HL-60 (cell line): ENCODE data around the gene CTDP1.
A peak's percentile ranks its signal among the peaks of the same experiment; 100 is the strongest.
"Not testable (repeated sequence)": the region's sequence is repeated elsewhere in the genome, so short reads cannot be mapped to it uniquely, and the experiment has no call there.

Experiments used
- DNase-seq, 2 experiments: peaks; one replicate each; pipeline ENCODE4 v3.0.0-alpha.2; 2010 to 2020; ENCODE audit warnings: low read depth in 1 of 2, low spot score in 1 of 2
- H3K27ac ChIP-seq: fragments of 250-450 bp; sonication (Bioruptor Pico); replicated peaks from 2 replicates; pipeline ENCODE4 v1.5.1; 2020; ENCODE audit warnings: mild to moderate bottlenecking, moderate library complexity
- H3K27me3 ChIP-seq: fragments of 250-450 bp; sonication (Bioruptor Pico); 2 replicates; pipeline ENCODE4 v1.5.1; 2021; ENCODE audit warnings: mild to moderate bottlenecking, moderate library complexity; ENCODE audit not compliant: insufficient read depth, poor library complexity, severe bottlenecking
- H3K4me3 ChIP-seq: replicated peaks from 2 replicates; pipeline ENCODE4 v1.5.1; 2011; ENCODE audit warnings: mild to moderate bottlenecking, control low read depth, low read length; ENCODE audit not compliant: insufficient read depth
- GABPA ChIP-seq: IDR thresholded peaks from 2 replicates; pipeline ENCODE4 v1.6.1; 2012; ENCODE audit warnings: low read depth
- POLR2AphosphoS5 ChIP-seq: IDR thresholded peaks from 2 replicates; pipeline ENCODE4 v1.6.1; 2012; ENCODE audit warnings: low read depth
- SPI1 ChIP-seq: IDR thresholded peaks from 2 replicates; pipeline ENCODE4 v1.6.1; 2012; ENCODE audit warnings: low read depth, mild to moderate bottlenecking, borderline replicate concordance
- TF ChIP-seq, protein P1 (sequence below): IDR thresholded peaks from one replicate; pipeline ENCODE4 v1.5.1; 2011; ENCODE audit warnings: low read length, control low read depth, inconsistent platforms; ENCODE audit not compliant: insufficient read depth
- TF ChIP-seq, protein P2 (sequence below): IDR thresholded peaks from 2 replicates; pipeline ENCODE4 v1.6.1; 2012; ENCODE audit warnings: low read depth; ENCODE audit not compliant: insufficient replicate concordance

CTDP1 gene

DNA sequence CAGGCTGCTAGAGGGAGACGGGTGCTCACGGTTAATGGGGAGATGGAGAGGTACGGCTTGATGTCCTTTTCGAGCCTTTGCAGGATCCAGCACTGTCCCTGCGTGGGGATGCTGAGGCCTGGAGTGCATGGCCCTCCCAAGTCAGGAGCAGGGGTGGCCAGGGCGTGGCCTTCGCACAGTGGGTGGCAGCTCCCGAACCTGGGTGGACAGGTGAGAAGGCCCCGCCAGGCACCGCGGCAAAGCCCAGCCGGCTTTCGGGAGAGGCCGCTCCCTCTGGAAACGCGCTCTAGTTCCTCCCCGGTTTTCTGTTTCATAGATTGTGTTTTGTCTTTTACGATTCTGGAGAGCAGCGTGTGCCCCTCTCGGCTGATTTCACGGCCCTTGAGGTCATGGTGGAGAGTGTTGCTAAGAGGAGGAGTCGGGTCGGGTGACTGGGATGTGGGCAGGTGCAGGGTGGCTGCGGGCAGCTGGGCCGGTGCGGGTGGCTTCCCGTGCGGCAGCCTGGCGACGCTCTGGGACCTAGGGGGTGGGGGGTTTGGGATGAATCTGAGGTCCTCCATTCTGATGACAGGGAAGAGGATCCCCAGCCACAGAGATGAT lies 39.4 kb downstream of the CTDP1 start:
- no peak overlapping the region for H3K4me3 ChIP-seq
- no peak for TF ChIP-seq POLR2AphosphoS5
- no peak for TF ChIP-seq GABPA
- no peak for TF ChIP-seq SPI1
- TF ChIP-seq, protein P1, sequence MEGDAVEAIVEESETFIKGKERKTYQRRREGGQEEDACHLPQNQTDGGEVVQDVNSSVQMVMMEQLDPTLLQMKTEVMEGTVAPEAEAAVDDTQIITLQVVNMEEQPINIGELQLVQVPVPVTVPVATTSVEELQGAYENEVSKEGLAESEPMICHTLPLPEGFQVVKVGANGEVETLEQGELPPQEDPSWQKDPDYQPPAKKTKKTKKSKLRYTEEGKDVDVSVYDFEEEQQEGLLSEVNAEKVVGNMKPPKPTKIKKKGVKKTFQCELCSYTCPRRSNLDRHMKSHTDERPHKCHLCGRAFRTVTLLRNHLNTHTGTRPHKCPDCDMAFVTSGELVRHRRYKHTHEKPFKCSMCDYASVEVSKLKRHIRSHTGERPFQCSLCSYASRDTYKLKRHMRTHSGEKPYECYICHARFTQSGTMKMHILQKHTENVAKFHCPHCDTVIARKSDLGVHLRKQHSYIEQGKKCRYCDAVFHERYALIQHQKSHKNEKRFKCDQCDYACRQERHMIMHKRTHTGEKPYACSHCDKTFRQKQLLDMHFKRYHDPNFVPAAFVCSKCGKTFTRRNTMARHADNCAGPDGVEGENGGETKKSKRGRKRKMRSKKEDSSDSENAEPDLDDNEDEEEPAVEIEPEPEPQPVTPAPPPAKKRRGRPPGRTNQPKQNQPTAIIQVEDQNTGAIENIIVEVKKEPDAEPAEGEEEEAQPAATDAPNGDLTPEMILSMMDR = no peak
- TF ChIP-seq, protein P2, sequence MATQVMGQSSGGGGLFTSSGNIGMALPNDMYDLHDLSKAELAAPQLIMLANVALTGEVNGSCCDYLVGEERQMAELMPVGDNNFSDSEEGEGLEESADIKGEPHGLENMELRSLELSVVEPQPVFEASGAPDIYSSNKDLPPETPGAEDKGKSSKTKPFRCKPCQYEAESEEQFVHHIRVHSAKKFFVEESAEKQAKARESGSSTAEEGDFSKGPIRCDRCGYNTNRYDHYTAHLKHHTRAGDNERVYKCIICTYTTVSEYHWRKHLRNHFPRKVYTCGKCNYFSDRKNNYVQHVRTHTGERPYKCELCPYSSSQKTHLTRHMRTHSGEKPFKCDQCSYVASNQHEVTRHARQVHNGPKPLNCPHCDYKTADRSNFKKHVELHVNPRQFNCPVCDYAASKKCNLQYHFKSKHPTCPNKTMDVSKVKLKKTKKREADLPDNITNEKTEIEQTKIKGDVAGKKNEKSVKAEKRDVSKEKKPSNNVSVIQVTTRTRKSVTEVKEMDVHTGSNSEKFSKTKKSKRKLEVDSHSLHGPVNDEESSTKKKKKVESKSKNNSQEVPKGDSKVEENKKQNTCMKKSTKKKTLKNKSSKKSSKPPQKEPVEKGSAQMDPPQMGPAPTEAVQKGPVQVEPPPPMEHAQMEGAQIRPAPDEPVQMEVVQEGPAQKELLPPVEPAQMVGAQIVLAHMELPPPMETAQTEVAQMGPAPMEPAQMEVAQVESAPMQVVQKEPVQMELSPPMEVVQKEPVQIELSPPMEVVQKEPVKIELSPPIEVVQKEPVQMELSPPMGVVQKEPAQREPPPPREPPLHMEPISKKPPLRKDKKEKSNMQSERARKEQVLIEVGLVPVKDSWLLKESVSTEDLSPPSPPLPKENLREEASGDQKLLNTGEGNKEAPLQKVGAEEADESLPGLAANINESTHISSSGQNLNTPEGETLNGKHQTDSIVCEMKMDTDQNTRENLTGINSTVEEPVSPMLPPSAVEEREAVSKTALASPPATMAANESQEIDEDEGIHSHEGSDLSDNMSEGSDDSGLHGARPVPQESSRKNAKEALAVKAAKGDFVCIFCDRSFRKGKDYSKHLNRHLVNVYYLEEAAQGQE = no peak

DNA sequence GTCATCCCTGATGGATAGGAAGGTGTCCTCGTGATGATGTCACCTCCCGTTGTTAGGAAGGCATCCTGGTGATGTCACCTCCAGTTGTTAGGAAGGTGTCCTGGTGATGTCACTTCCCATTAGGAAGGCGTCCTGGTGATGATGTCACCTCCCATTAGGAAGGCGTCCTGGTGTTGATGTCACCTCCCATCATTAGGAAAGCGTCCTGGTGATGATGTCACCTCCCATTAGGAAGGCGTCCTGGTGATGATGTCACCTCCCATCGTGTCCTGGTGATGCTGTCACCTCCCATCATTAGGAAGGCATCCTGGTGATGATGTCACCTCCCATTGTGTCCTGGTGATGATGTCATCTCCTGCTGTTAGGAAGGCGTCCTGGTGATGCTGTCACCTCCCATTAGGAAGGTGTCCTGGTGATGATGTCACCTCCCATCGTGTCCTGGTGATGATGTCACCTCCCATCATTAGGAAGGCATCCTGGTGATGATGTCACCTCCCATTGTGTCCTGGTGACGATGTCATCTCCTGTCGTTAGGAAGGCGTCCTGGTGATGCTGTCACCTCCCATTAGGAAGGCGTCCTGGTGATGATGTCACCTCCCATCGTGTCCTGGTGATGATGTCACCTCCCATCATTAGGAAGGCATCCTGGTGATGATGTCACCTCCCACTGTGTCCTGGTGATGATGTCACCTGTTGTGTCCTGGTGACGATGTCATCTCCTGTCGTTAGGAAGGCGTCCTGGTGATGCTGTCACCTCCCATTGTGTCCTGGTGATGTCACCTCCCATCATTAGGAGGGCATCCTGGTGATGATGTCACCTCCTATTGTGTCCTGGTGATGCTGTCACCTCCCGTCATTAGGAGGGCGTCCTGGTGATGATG lies 40.1 kb downstream of the CTDP1 start:
- not testable (repeated sequence) for H3K27ac ChIP-seq, H3K27me3 ChIP-seq, H3K4me3 ChIP-seq
- 0 out of 2 replicates have a peak, but pooled peaks have one; percentile 7 for TF ChIP-seq POLR2AphosphoS5
- DNase-seq = peak in 1 of 2 experiments; percentile 29

More for the DNA sequence above, 39.4 kb downstream of the CTDP1 start:
- Histone ChIP-seq H3K27me3 (no peaks in the 10 kb centered on the region), H3K27ac (no peak overlapping the region)
- DNase-seq = no peak

DNA sequence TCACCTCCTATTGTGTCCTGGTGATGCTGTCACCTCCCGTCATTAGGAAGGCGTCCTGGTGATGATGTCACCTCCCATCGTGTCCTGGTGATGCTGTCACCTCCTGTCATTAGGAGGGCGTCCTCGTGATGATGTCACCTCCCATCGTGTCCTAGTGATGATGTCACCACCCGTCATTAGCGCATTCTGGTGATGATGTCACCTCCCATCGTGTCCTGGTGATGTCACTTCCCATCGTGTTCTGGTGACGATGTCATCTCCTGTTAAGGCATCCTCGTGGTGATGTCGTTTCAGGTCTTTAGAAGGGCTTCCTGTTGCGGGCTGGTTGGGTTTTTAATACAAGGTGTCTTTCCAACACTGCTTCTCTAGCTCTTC lies 40.7 kb downstream of the CTDP1 start:
- Histone ChIP-seq H3K4me3 (no peak overlapping the region), H3K27ac (no peak overlapping the region), H3K27me3 (no peaks in the 10 kb centered on the region)
- TF ChIP-seq, protein P1 = no peak
- TF ChIP-seq POLR2AphosphoS5 (no peak), GABPA (no peak), SPI1 (no peak)
- TF ChIP-seq, protein P2 = no peak
- no peak for DNase-seq

DNA sequence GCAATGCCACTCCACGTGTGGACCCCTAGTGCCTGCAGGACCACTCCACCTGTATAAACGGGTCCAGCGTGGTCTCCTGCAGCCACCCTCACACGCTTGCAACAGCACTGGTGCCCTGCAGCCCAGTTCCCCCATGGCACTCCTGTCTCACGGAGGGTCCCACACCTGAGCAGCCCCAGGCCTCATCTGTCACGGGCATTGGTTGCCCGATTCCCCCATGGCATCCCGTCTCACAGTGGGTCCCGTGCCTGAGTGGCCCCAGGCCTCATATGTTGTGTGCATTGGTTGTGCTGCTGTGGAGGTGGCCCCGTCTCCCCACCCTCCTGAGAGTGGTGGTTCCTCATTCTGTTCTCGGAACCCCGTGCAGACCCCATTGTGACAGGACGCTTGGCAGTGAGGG lies 43.4 kb downstream of the CTDP1 start:
- TF ChIP-seq, protein P2 = no peak
- TF ChIP-seq SPI1 (no peak), POLR2AphosphoS5 (no peak), GABPA (no peak)
- TF ChIP-seq, protein P1 = no peak
- H3K4me3 ChIP-seq = no peak overlapping the region
- H3K27me3 ChIP-seq = no peaks in the 10 kb centered on the region
- no peak for DNase-seq
- H3K27ac ChIP-seq = no peak overlapping the region
